Cardiac fibroblast (primary cell): Measurements from ENCODE around the gene LCA5.

Source experiments
- DNase-seq, 2 donors: peaks; one replicate each; pipeline versions ENCODE4 v3.0.0 to v3.0.0-alpha.2; 2010; ENCODE audit warnings: low read depth in 2 of 2
- H3K4me3 ChIP-seq, 2 donors: replicated peaks in 1 of 2; 1 replicate in 1 of 2; 2 replicates in 1 of 2; pipeline ENCODE4 v1.5.1; 2011; ENCODE audit warnings: low read depth in 2 of 2, low read length in 2 of 2, mild to moderate bottlenecking in 2 of 2, moderate library complexity in 1 of 2
- CTCF ChIP-seq: IDR thresholded peaks from one replicate; pipeline ENCODE4 v1.5.1; 2011; ENCODE audit warnings: low read depth, mild to moderate bottlenecking, low read length, inconsistent platforms

LCA5 gene

GRCh38 chr6:79520534-79520933 is 16.7 kb downstream of the LCA5 start:
- DNase-seq = peak in 1 of 2 donors; percentile 9
- no peak for TF ChIP-seq CTCF

DNA sequence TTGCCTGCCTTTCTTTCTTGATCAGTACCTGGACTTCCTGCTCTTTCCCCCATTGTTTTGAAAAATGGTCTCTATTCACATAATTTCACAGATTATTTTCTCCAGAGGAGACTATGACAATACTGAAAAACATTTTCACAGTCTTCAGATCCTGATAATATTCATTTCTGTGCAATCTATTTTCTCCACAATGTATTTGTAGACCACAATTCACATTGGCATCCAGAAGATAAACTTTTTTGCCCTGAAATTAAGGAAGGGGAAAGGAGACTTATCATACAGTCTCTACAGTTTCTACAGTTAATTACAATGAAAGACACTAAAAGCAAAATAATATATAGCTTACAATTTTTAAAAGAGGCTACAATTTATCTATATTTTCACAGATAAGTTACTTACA is 18.4 kb downstream of the LCA5 start:
- no peak for DNase-seq
- no peak for TF ChIP-seq CTCF
- no peak overlapping the region for H3K4me3 ChIP-seq

More at GRCh38 chr6:79520534-79520933, 16.7 kb downstream of the LCA5 start:
- H3K4me3 ChIP-seq = no peak overlapping the region

- no peak for TF ChIP-seq CTCF
- DNase-seq = no peak
- H3K4me3 ChIP-seq = no peak overlapping the region
Observed at GRCh38 chr6:79515436-79515835, 21.8 kb downstream of the LCA5 start.

DNA sequence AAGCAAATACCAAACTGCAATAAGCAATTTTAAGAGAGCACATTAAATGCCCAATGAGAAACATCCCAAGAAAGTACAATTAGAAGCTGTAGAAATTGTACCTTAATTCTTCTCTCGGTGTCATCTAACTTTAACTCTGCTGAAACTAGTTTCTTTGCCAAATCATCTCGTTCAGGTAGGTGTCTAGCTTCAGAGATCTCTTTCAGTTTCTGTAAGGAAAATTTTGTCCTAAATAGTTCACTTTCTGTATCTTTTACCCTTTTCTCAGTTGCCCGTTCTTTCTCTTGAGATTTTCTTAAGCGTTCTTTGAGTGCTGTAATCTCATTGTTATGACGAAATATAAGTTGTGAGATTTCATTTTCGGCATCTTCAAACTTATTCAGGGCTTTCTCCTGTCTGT is 24.1 kb downstream of the LCA5 start:
- no peak for DNase-seq
- TF ChIP-seq CTCF = no peak
- no peak overlapping the region for H3K4me3 ChIP-seq

DNA sequence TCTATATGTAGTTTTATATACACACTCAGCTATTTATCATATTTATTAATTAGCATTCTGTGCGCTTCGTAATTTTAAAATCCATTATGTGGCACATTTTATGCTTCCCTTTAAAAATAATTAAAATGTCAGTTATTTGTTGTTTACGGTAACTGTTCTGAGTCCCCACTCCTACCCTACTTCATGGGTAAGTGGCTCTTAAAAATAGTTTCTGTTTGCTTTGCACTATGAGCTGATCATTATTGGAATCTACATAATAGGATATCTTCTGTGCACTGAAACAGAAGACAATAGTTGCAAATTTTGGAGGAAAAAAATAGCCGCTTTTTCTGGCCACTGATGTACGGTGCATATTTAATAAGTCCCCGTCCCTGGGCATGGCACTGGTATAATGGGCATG is 25.2 kb downstream of the LCA5 start:
- no peak overlapping the region for H3K4me3 ChIP-seq
- TF ChIP-seq CTCF = no peak
- DNase-seq = no peak

DNA sequence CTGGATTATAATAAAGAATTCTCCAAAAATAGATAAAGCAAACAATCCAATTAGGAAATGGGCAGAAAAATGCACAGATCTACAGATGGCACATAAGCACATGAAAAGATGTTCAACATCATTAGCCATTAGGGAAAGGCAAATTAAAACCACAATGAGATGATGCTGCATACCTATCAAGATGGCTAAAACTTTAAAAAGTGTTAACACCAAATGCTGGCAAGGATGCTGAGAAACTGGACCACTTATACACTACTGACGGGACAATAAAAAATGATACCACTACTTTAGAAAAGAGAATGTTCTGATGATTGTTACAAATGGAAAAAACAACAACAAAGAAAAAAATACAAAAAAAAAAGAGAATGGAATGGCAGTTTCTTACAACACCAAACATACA is 26.5 kb downstream of the LCA5 start:
- no peak for TF ChIP-seq CTCF
- no peak for DNase-seq

GRCh38 chr6:79506251-79506650 is 31.0 kb downstream of the LCA5 start:
- no peak for TF ChIP-seq CTCF
- peak in 1 of 2 donors; percentile 55 for DNase-seq
- H3K4me3 ChIP-seq = no peak overlapping the region

More for the DNA sequence above, 26.5 kb downstream of the LCA5 start:
- H3K4me3 ChIP-seq = no peak overlapping the region
